B cell (primary cell): ENCODE data around the gene CFH. TPM values are rescaled to one million over a fixed set of nuclear protein-coding genes. Genes with fewer than 3 reads are reported as not detected.

Source experiments
- ATAC-seq: fragments of 200-7000 bp; cut with Tn5 transposase; one replicate; pipeline ENCODE4 v1.10.0; 2021; ENCODE audit warnings: low read depth, mild to moderate bottlenecking, moderate number of reproducible peaks, moderate library complexity
- CTCF ChIA-PET: fragments of 350-600 bp; sonication (Branson Sonifier 250); formaldehyde crosslinking; loops from one replicate; lab custom pipeline; 2021; ENCODE audit warnings: antibody characterized with exemption, inconsistent platforms; lab: Charles Lee
- POLR2A ChIA-PET: fragments of 350-600 bp; sonication (Branson Sonifier 250); formaldehyde crosslinking; loops from one replicate; lab custom pipeline; 2021; ENCODE audit warnings: antibody characterized with exemption; lab: Charles Lee
- DNase-seq: peaks from one replicate; pipeline ENCODE4 v3.0.0; 2013
- H2AFZ ChIP-seq: 2 replicates; pipeline ENCODE4 v1.6.1; 2012; ENCODE audit warnings: mild to moderate bottlenecking, low read depth, low read length; ENCODE audit not compliant: insufficient read depth, poor library complexity, severe bottlenecking
- H3K27ac ChIP-seq, 2 donors: 1 replicate in 1 of 2; 2 replicates in 1 of 2; pipeline ENCODE4 v1.5.1; 2012 to 2013; ENCODE audit warnings: low read length in 2 of 2, mild to moderate bottlenecking in 2 of 2, moderate library complexity in 1 of 2
- H3K27me3 ChIP-seq, 4 experiments: fragments of 200-600 bp in 1 of 4; sonication (generic) in 1 of 4; replicated peaks in 1 of 4; 1 replicate in 2 of 4; 2 replicates in 2 of 4; pipeline versions ENCODE4 v1.6.1 to v1.7.0; 2013 to 2016; ENCODE audit warnings: low read length in 3 of 4, mild to moderate bottlenecking in 2 of 4, mixed read lengths in 1 of 4, moderate library complexity in 1 of 4; ENCODE audit not compliant: insufficient read depth in 4 of 4, control insufficient read depth in 3 of 4; ENCODE audit errors: control extremely low read depth in 1 of 4
- H3K36me3 ChIP-seq, 2 experiments: replicated peaks in 1 of 2; 1 replicate in 1 of 2; 2 replicates in 1 of 2; pipeline versions ENCODE4 v1.6.1 to v1.7.1; 2013; ENCODE audit warnings: low read length in 1 of 2; ENCODE audit not compliant: insufficient read depth in 2 of 2, control insufficient read depth in 1 of 2; ENCODE audit errors: control extremely low read depth in 1 of 2, extremely low read depth in 1 of 2
- H3K4me1 ChIP-seq, 2 donors: fragments of 200-600 bp in 1 of 2; sonication (generic) in 1 of 2; 1 replicate in 1 of 2; 2 replicates in 1 of 2; pipeline versions ENCODE4 v1.5.1 to v1.6.1; 2013 to 2017; ENCODE audit warnings: low read length in 2 of 2; ENCODE audit not compliant: control insufficient read depth in 2 of 2, insufficient read depth in 2 of 2
- H3K4me2 ChIP-seq: replicated peaks from 2 replicates; pipeline ENCODE3; 2012; ENCODE audit warnings: mild to moderate bottlenecking, low read depth, low read length; ENCODE audit not compliant: poor library complexity, severe bottlenecking
- H3K4me3 ChIP-seq, 5 experiments: fragments of 200-600 bp in 1 of 5; sonication (generic) in 1 of 5; 1 replicate in 3 of 5; 2 replicates in 2 of 5; pipeline versions ENCODE4 v1.5.1 to v1.7.0; 2011 to 2016; ENCODE audit warnings: low read length in 4 of 5, mild to moderate bottlenecking in 4 of 5, low read depth in 2 of 5, control low read depth in 1 of 5, moderate library complexity in 1 of 5; ENCODE audit not compliant: insufficient read depth in 1 of 5; ENCODE audit errors: control extremely low read depth in 1 of 5, extremely low read depth in 1 of 5
- H3K79me2 ChIP-seq: fragments of 200-600 bp; sonication (generic); one replicate; pipeline ENCODE4 v1.6.0; 2016; ENCODE audit warnings: low read length; ENCODE audit not compliant: control insufficient read depth, insufficient read depth
- H3K9ac ChIP-seq: fragments of 200-600 bp; sonication (generic); 2 replicates; pipeline ENCODE4 v1.6.1; 2017; ENCODE audit warnings: mild to moderate bottlenecking, low read length, moderate library complexity
- H3K9me3 ChIP-seq, 3 donors: one replicate each; pipeline versions ENCODE4 v1.6.1 to v1.7.1; 2013; ENCODE audit warnings: low read length in 2 of 3; ENCODE audit not compliant: control insufficient read depth in 2 of 3, insufficient read depth in 1 of 3; ENCODE audit errors: control extremely low read depth in 1 of 3
- H4K20me1 ChIP-seq: 2 replicates; pipeline ENCODE4 v1.6.0; 2012; ENCODE audit warnings: mild to moderate bottlenecking, low read length; ENCODE audit not compliant: insufficient read depth, control insufficient read depth, poor library complexity, severe bottlenecking
- H3K27ac Mint-ChIP-seq: one replicate; pipeline ENCODE4 v1.8.0; 2021; ENCODE audit warnings: mixed read lengths
- H3K27me3 Mint-ChIP-seq: one replicate; pipeline ENCODE4 v1.8.0; 2021; ENCODE audit warnings: mixed read lengths
- H3K4me1 Mint-ChIP-seq: one replicate; pipeline ENCODE4 v1.8.0; 2021; ENCODE audit warnings: mixed read lengths
- H3K4me3 Mint-ChIP-seq: one replicate; pipeline ENCODE4 v1.8.0; 2021; ENCODE audit warnings: mixed read lengths
- H3K9me3 Mint-ChIP-seq: one replicate; pipeline ENCODE4 v1.8.0; 2022; ENCODE audit warnings: mixed read lengths; ENCODE audit not compliant: insufficient read depth
- EZH2 ChIP-seq: IDR thresholded peaks from 2 replicates; pipeline ENCODE4 v1.6.1; 2012; ENCODE audit warnings: borderline replicate concordance, low read depth, mild to moderate bottlenecking, moderate library complexity, low read length; ENCODE audit not compliant: insufficient read depth, poor library complexity, severe bottlenecking
- WGBS: methylation state at CpG from one replicate; pipeline ENCODE4 v1.1.5; 2013; ENCODE audit warnings: missing lambda C conversion rate; ENCODE audit not compliant: insufficient coverage; 5-methylcytosine and 5-hydroxymethylcytosine counted together
- intact Hi-C: fragments of 100-400 bp; cut with micrococcal nuclease; formaldehyde crosslinking; loops from one replicate; pipeline ENCODE4 v1.10.0; 2022
- polyA plus RNA-seq: library from polyadenylated mRNA; depleted of rRNA; stranded (reverse); fragments of >200 nt; gene quantifications from 2 replicates; pipeline ENCODE4 v1.2.3, GENCODE V29; 2012
- total RNA-seq, 2 donors: library from RNA; stranded (reverse); fragments of 120-200 nt in 1 of 2; gene quantifications; 1 replicate in 1 of 2; 2 replicates in 1 of 2; pipeline versions ENCODE4 v1.2.3 to v1.2.4, GENCODE V29; 2013 to 2022
- TF ChIP-seq, protein P1 (sequence below): fragments of 200-600 bp; IDR thresholded peaks from one replicate; pipeline ENCODE4 v1.8.0; 2022; ENCODE audit warnings: antibody characterized with exemption, mild to moderate bottlenecking

CFH gene
- total and polyA plus RNA-seq, 2 donors (not counting 1 experiment from before 2014, with no cell fraction given) = not detected

DNA sequence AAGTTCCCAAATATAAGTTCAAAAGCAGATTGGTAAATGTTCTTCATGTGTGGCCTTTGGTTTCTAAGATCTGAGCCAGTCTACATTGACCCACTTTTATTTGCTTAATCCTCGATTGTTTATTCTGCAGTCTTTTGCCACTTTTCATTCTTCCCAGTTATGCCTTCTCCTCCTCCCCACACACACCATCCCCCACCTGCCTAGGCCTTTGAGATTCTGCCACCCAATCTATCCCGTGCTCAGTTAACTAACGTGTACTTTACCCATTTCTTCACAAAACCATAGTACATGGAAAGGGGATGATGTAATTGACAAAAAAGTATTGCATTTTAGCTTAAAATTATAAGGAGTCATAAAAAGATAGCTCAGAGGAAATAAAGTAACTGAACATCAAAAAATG, 3.7 kb downstream of the CFH start:
- H3K27me3 Mint-ChIP-seq = no peaks in the 10 kb centered on the region
- Histone ChIP-seq H4K20me1 (no peaks in the 10 kb centered on the region), H3K4me2 (no peak overlapping the region), H3K9ac (no peak overlapping the region), H3K4me1 (no peaks in the 10 kb centered on the region), H3K4me3 (no peak overlapping the region), H3K27me3 (no peaks in the 10 kb centered on the region), H2AFZ (no peak overlapping the region), H3K79me2 (no peaks in the 10 kb centered on the region), H3K9me3 (no peaks in the 10 kb centered on the region), H3K27ac (no peak overlapping the region), H3K36me3 (no peaks in the 10 kb centered on the region)
- DNase-seq (no peak), ATAC-seq (no peak)
- no peaks in the 10 kb centered on the region for H3K4me1 Mint-ChIP-seq
- H3K4me3 Mint-ChIP-seq = no peak overlapping the region
- no peaks in the 10 kb centered on the region for H3K9me3 Mint-ChIP-seq
- no peak overlapping the region for H3K27ac Mint-ChIP-seq
- POLR2A ChIA-PET = no interaction called here
- 93% methylated on average over 1 of the region's 3 CpGs for WGBS
- intact Hi-C loops = no loop called here
- CTCF ChIA-PET = no interaction called here
- TF ChIP-seq EZH2 = no peak
- TF ChIP-seq, protein P1, sequence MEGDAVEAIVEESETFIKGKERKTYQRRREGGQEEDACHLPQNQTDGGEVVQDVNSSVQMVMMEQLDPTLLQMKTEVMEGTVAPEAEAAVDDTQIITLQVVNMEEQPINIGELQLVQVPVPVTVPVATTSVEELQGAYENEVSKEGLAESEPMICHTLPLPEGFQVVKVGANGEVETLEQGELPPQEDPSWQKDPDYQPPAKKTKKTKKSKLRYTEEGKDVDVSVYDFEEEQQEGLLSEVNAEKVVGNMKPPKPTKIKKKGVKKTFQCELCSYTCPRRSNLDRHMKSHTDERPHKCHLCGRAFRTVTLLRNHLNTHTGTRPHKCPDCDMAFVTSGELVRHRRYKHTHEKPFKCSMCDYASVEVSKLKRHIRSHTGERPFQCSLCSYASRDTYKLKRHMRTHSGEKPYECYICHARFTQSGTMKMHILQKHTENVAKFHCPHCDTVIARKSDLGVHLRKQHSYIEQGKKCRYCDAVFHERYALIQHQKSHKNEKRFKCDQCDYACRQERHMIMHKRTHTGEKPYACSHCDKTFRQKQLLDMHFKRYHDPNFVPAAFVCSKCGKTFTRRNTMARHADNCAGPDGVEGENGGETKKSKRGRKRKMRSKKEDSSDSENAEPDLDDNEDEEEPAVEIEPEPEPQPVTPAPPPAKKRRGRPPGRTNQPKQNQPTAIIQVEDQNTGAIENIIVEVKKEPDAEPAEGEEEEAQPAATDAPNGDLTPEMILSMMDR = no peak

DNA sequence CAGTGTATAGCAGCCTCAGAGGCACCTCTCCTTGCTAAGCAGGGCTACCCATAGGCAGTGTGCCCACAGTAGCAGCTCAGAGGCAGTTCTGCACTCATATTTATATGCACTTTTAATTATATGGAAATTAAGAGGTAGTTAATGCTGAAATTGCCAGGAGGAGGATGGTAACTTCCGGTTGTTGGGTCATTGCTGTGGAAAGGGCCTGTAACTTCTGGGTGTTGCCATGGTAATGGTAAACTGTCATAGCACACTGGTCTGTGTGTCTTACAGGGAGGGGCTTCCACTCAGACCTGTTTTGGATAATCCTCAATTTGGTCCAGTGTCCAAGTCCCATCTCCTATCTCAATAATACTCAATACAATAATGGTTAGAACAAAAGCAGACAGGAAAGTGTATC, 7.6 kb downstream of the CFH start:
- no peak overlapping the region for H3K27ac ChIP-seq
- H3K9me3 ChIP-seq = no peaks in the 10 kb centered on the region
- H3K79me2 ChIP-seq = no peaks in the 10 kb centered on the region
- no peak overlapping the region for H3K4me2 ChIP-seq
- H3K27me3 Mint-ChIP-seq = no peaks in the 10 kb centered on the region
- intact Hi-C loops = no loop called here
- ATAC-seq (no peak), DNase-seq (no peak)
- no peaks in the 10 kb centered on the region for H3K27me3 ChIP-seq
- no peak overlapping the region for H3K4me3 ChIP-seq
- H2AFZ ChIP-seq = no peak overlapping the region
- 60% methylated on average over 1 of the region's 1 CpG for WGBS
- H4K20me1 ChIP-seq = no peaks in the 10 kb centered on the region
- no peak overlapping the region for H3K4me3 Mint-ChIP-seq
- H3K27ac Mint-ChIP-seq = no peak overlapping the region
- no peak overlapping the region for H3K9ac ChIP-seq
- TF ChIP-seq, protein P1 = no peak
- TF ChIP-seq EZH2 = no peak
- ChIA-PET POLR2A (no interaction called here), CTCF (no interaction called here)
- no peaks in the 10 kb centered on the region for H3K36me3 ChIP-seq
- H3K4me1 ChIP-seq = no peaks in the 10 kb centered on the region
- no peaks in the 10 kb centered on the region for H3K9me3 Mint-ChIP-seq
- peaks cover 2% of the 10 kb centered on the region for H3K4me1 Mint-ChIP-seq
